ENCODE data around the gene FAM47E. TPM values are rescaled to one million over a fixed set of nuclear protein-coding genes. Genes with fewer than 3 reads are reported as not detected.
A peak's percentile ranks its signal among the peaks of the same experiment; 100 is the strongest.

The FAM47E gene
- total and polyA plus RNA-seq, 2 of the 8 experiments (the other 6 are each of a cell fraction or from before 2014, with no cell fraction given), result 1.3 to 1.4 TPM

DNA sequence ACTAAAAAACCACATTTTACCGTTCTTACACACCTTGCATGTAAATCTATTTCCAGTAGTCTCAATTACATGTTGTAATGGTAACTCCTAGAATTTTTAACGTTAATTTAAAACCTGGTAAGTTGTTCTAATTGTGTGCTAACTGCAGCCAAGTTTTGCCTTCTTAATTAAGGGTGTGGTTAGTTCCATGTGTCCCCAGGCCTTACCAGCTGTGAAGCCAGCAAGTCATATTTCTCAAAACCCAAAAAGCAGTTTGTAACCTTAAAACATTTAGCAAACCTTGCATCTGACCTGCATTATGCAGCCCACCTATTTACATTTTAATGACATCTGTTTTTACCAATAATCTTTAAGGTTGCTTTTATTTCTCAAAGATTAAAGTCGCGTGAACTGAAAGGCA, 18.4 kb upstream of the FAM47E start:
- Histone ChIP-seq H3K4me2 (ENCODE audit: insufficient read depth in 1 of 2, low read depth in 2 of 2, low read length in 2 of 2) (peak overlapping the region; percentile 60 to 80; a peak in 3 of 4 replicates), H2BK20ac (ENCODE audit: low read length) (no peak overlapping the region), H3K27ac (ENCODE audit: low read depth, low read length) (no peak overlapping the region), H3K4me3 (ENCODE audit: extremely low read depth in 1 of 4, insufficient read depth in 2 of 4, low read depth in 3 of 4, low read length in 4 of 4) (peak overlapping the region in 2 of 4 experiments; percentile 47 to 60; a peak in 3 of 8 replicates), H2AK5ac (ENCODE audit: low read depth, low read length) (no peak overlapping the region), H4K8ac (ENCODE audit: extremely low read depth, insufficient read depth, low read length) (no peak overlapping the region), H3K36me3 (ENCODE audit: control insufficient read depth in 2 of 4, insufficient read depth in 4 of 4, low read length in 3 of 4) (peaks cover 0 to 18% (median 0%) of the 10 kb centered on the region in 4 experiments; a peak in 3 of 8 replicates), H3K14ac (ENCODE audit: insufficient read length) (no peak overlapping the region), H3K23ac (ENCODE audit: insufficient read length) (no peak overlapping the region), H3K4ac (replicated peaks; ENCODE audit: insufficient read length, low read depth, low read length) (no peak overlapping the region), H2BK15ac (ENCODE audit: low read length) (no peak overlapping the region), H3K18ac (ENCODE audit: extremely low read depth, low read length) (no peak overlapping the region), H4K5ac (ENCODE audit: insufficient read length, low read depth, low read length) (no peak overlapping the region), H3K23me2 (ENCODE audit: low read depth, low read length) (no peaks in the 10 kb centered on the region), H2AFZ (ENCODE audit: low read length) (no peak overlapping the region), H3K27me3 (replicated peaks in 1 of 4; ENCODE audit: control insufficient read depth in 3 of 4, extremely low read depth in 1 of 4, insufficient read depth in 3 of 4, low read length in 3 of 4) (no peaks in the 10 kb centered on the region), H3K56ac (replicated peaks; ENCODE audit: insufficient read length, low read depth, low read length) (no peak overlapping the region), H3K4me1 (replicated peaks in 1 of 4; ENCODE audit: control insufficient read depth in 3 of 4, insufficient read depth in 4 of 4, low read length in 3 of 4) (peaks cover 3 to 9% (median 5%) of the 10 kb centered on the region in 4 experiments; a peak in 6 of 7 replicates), H4K20me1 (replicated peaks in 1 of 2; ENCODE audit: control insufficient read depth in 1 of 2, insufficient read depth in 2 of 2, low read length in 2 of 2) (no peaks in the 10 kb centered on the region), H2BK120ac (replicated peaks; ENCODE audit: low read depth, low read length) (no peak overlapping the region), H2BK12ac (ENCODE audit: low read depth, low read length) (no peak overlapping the region), H3K9me3 (ENCODE audit: insufficient read depth in 2 of 2, low read depth in 1 of 2, low read length in 1 of 2) (peaks cover 6 to 8% of the 10 kb centered on the region in 2 experiments; a peak in 2 of 4 replicates), H3K79me1 (ENCODE audit: low read depth, low read length) (no peaks in the 10 kb centered on the region), H2BK5ac (ENCODE audit: low read depth, low read length) (no peak overlapping the region), H4K91ac (replicated peaks; ENCODE audit: insufficient read length, low read length) (no peak overlapping the region), H3K9ac (replicated peaks in 1 of 4; ENCODE audit: extremely low read depth in 1 of 4, low read depth in 3 of 4, low read length in 3 of 4) (peak overlapping the region in 1 of 4 experiments; percentile 52; a peak in 1 of 7 replicates), H3K79me2 (ENCODE audit: control insufficient read depth in 1 of 2, insufficient read depth in 2 of 2, low read length in 2 of 2) (peaks cover 0 to 12% of the 10 kb centered on the region in 2 experiments; a peak in 1 of 4 replicates)
- 71% methylated on average over 4 of the region's 4 CpGs; no CpG with 5 or more reads in 1 of the 2 experiments for WGBS, 2 experiments (ENCODE audit: extremely low coverage in 1 of 2, insufficient coverage in 1 of 2, insufficient read length in 1 of 2, insufficient replicate concordance in 2 of 2, low coverage in 1 of 2, low lambda C conversion rate in 2 of 2, missing lambda C conversion rate in 1 of 2)
- ChIA-PET CTCF (ENCODE audit: partially characterized antibody) (interaction anchor here (0.7 to 1.9 kb wide), 5 partner anchors 8 to 145 kb away, joined by 3 to 7 read pairs (median 5); no protein-coding TSS in a partner anchor), POLR2A (ENCODE audit: partially characterized antibody) (interaction anchor here (0.6 to 1.9 kb wide), 4 partner anchors 13 to 193 kb away, joined by 3 to 4 read pairs (median 4); partner anchors contain the start of genes FAM47E and STBD1)
- no peak for FAIRE-seq
- no peak for DNase-seq (ENCODE audit: low read depth in 1 of 2, low spot score in 2 of 2)
- TF ChIP-seq SP2 (IDR thresholded peaks at IDR 0.05; ENCODE audit: low read length) (no peak), NANOG (IDR thresholded peaks at IDR 0.05; ENCODE audit: insufficient read depth, low read depth, low read length, poor library complexity, severe bottlenecking) (no peak), YY1 (IDR thresholded peaks at IDR 0.05; ENCODE audit: low read depth, low read length) (no peak), RBBP5 (IDR thresholded peaks at IDR 0.05; ENCODE audit: borderline replicate concordance, low read depth, low read length) (no peak), CHD2 (IDR thresholded peaks at IDR 0.05; ENCODE audit: low read length) (no peak), SIN3A (conservative IDR thresholded peaks at IDR 0.05 in 1 of 2, IDR thresholded peaks at IDR 0.05 in 1 of 2; ENCODE audit: low read depth in 1 of 2, low read length in 2 of 2) (no peak), SAP30 (IDR thresholded peaks at IDR 0.05; ENCODE audit: insufficient read depth, insufficient replicate concordance, low read length) (no peak), TAF1 (IDR thresholded peaks at IDR 0.05; ENCODE audit: low read depth, low read length) (no peak), KDM4A (IDR thresholded peaks at IDR 0.05; ENCODE audit: low read depth, low read length, severe bottlenecking) (no peak)
- TF ChIP-seq, protein P1, sequence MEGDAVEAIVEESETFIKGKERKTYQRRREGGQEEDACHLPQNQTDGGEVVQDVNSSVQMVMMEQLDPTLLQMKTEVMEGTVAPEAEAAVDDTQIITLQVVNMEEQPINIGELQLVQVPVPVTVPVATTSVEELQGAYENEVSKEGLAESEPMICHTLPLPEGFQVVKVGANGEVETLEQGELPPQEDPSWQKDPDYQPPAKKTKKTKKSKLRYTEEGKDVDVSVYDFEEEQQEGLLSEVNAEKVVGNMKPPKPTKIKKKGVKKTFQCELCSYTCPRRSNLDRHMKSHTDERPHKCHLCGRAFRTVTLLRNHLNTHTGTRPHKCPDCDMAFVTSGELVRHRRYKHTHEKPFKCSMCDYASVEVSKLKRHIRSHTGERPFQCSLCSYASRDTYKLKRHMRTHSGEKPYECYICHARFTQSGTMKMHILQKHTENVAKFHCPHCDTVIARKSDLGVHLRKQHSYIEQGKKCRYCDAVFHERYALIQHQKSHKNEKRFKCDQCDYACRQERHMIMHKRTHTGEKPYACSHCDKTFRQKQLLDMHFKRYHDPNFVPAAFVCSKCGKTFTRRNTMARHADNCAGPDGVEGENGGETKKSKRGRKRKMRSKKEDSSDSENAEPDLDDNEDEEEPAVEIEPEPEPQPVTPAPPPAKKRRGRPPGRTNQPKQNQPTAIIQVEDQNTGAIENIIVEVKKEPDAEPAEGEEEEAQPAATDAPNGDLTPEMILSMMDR (IDR thresholded peaks at IDR 0.05; ENCODE audit: control extremely low read depth in 1 of 3, insufficient read depth in 1 of 3, low read depth in 1 of 3, low read length in 3 of 3), result no peak

Measured in H1 (cell line).